GM12878 (cell line): Measurements from ENCODE around the gene DNAJC3. TPM values are rescaled to one million over a fixed set of nuclear protein-coding genes. Genes with fewer than 3 reads are reported as not detected.

Experiments used
- ASH2L ChIP-seq: fragments of 300-600, 200-600 bp; sonication (generic); IDR thresholded peaks from 2 replicates; pipeline ENCODE4 v1.6.1; 2017; ENCODE audit warnings: low read depth, mild to moderate bottlenecking, borderline replicate concordance
- ATF7 ChIP-seq: fragments of 450-650 bp; IDR thresholded peaks from 2 replicates; pipeline ENCODE4 v1.6.1; 2016; ENCODE audit warnings: low read depth, mild to moderate bottlenecking
- CHD4 ChIP-seq: fragments of 200-600 bp; sonication (generic); IDR thresholded peaks from 2 replicates; pipeline ENCODE4 v1.6.1; 2016; ENCODE audit warnings: mild to moderate bottlenecking
- DPF2 ChIP-seq: fragments of 450-650 bp; IDR thresholded peaks from 2 replicates; pipeline ENCODE4 v1.6.1; 2017; ENCODE audit warnings: mild to moderate bottlenecking
- EED ChIP-seq: sonication (generic); IDR thresholded peaks from 2 replicates; pipeline ENCODE4 v1.6.1; 2016; ENCODE audit warnings: antibody characterized with exemption, low read depth
- GABPA ChIP-seq: IDR thresholded peaks from 2 replicates; pipeline ENCODE4 v1.6.1; 2014; ENCODE audit warnings: antibody characterized with exemption, low read depth, mild to moderate bottlenecking, inconsistent platforms
- HDAC6 ChIP-seq: fragments of 200-600 bp; sonication (generic); IDR thresholded peaks from one replicate; pipeline ENCODE4 v1.8.0; 2017; ENCODE audit warnings: antibody characterized with exemption; ENCODE audit not compliant: unreplicated experiment
- KLF5 ChIP-seq: fragments of 450-650 bp; IDR thresholded peaks from 2 replicates; pipeline ENCODE4 v1.6.1; 2014; ENCODE audit warnings: mild to moderate bottlenecking; ENCODE audit not compliant: partially characterized antibody
- NR2C2 ChIP-seq: IDR thresholded peaks from 2 replicates; pipeline ENCODE4 v1.6.1; 2011; ENCODE audit warnings: borderline replicate concordance, low read depth; ENCODE audit not compliant: control insufficient read depth, insufficient read length
- PML ChIP-seq: IDR thresholded peaks from 2 replicates; pipeline ENCODE4 v1.6.1; 2012; ENCODE audit warnings: low read length, inconsistent platforms
- POU2F2 ChIP-seq: IDR thresholded peaks from 3 replicates; pipeline ENCODE4 v1.6.1; 2011; ENCODE audit warnings: low read depth, mild to moderate bottlenecking, low read length, borderline replicate concordance
- RBBP5 ChIP-seq: fragments of 200-600 bp; sonication (generic); conservative IDR thresholded peaks from 2 replicates; pipeline ENCODE4 v1.6.1; 2016
- RELA ChIP-seq: fragments of 450-650 bp; IDR thresholded peaks from 2 replicates; pipeline ENCODE4 v1.8.0; 2014; ENCODE audit warnings: borderline replicate concordance; ENCODE audit not compliant: partially characterized antibody
- RUNX3 ChIP-seq: IDR thresholded peaks from 2 replicates; pipeline ENCODE4 v1.6.1; 2012; ENCODE audit warnings: low read length, inconsistent platforms
- SMAD1 ChIP-seq: fragments of 450-650 bp; IDR thresholded peaks from 2 replicates; pipeline ENCODE4 v1.6.1; 2018; ENCODE audit warnings: mild to moderate bottlenecking, low read depth; ENCODE audit not compliant: partially characterized antibody
- STAT3 ChIP-seq: IDR thresholded peaks from 2 replicates; pipeline ENCODE4 v1.6.1; 2011; ENCODE audit warnings: low read depth, low read length, improper control_type of control experiment
- TAF1 ChIP-seq: IDR thresholded peaks from 2 replicates; pipeline ENCODE4 v1.6.1; 2011; ENCODE audit warnings: mild to moderate bottlenecking, low read depth, low read length, borderline replicate concordance
- ZNF207 ChIP-seq: fragments of 450-650 bp; IDR thresholded peaks from 2 replicates; pipeline ENCODE4 v1.6.1; 2014; ENCODE audit warnings: antibody characterized with exemption, mild to moderate bottlenecking, borderline replicate concordance
- ZNF622 ChIP-seq: fragments of 450-650 bp; IDR thresholded peaks from 2 replicates; pipeline ENCODE4 v1.6.1; 2017; ENCODE audit warnings: mild to moderate bottlenecking, inconsistent platforms
- ZSCAN29 ChIP-seq: fragments of 450-650 bp; IDR thresholded peaks from 2 replicates; pipeline ENCODE4 v1.6.1; 2017; ENCODE audit warnings: mild to moderate bottlenecking, moderate library complexity
- polyA plus RNA-seq, 11 experiments: library from polyadenylated mRNA; depleted of rRNA in 4 of 11; unstranded in 6 of 11; stranded (reverse) in 5 of 11; fragments of >200 nt; fragmentation: Nextera tagmentation in 4 of 11; fragmentation: Illumina TruSeq in 1 of 11; extraction: Ambion mirVana in 4 of 11; extraction: Trizol in 1 of 11; gene quantifications; 1 replicate in 1 of 11; 2 replicates in 10 of 11; pipeline versions ENCODE4 v1.2.1 to v1.2.3, GENCODE V29; 2011 to 2016; ENCODE audit warnings: inconsistent platforms in 2 of 11, missing spikeins in 2 of 11, low read depth in 1 of 11
- total RNA-seq, 4 experiments: library from RNA; depleted of rRNA in 3 of 4; stranded (reverse); fragments of >200 nt in 3 of 4; fragmentation: Illumina TruSeq in 1 of 4; extraction: Trizol in 1 of 4; gene quantifications; 2 replicates each; pipeline versions ENCODE4 v1.2.1 to v1.2.3, GENCODE V29; 2013 to 2021
- TF ChIP-seq, protein P1 (sequence below): fragments of 450-650 bp; IDR thresholded peaks from 2 replicates; pipeline ENCODE4 v1.6.1; 2017; ENCODE audit warnings: mild to moderate bottlenecking, moderate library complexity
- TF ChIP-seq, protein P2 (sequence below): IDR thresholded peaks from 2 replicates; pipeline ENCODE4 v1.6.1; 2012; ENCODE audit warnings: low read depth, low read length, improper control_type of control experiment
- TF ChIP-seq, protein P3 (sequence below): IDR thresholded peaks from 2 replicates; pipeline ENCODE4 v1.6.1; 2012; ENCODE audit warnings: low read depth, low read length, improper control_type of control experiment
- TF ChIP-seq, protein P4 (sequence below): IDR thresholded peaks from 2 replicates; pipeline ENCODE4 v1.6.1; 2011; ENCODE audit warnings: borderline replicate concordance, low read depth, mild to moderate bottlenecking, moderate library complexity, mixed read lengths, low read length; ENCODE audit not compliant: insufficient read depth; ENCODE audit errors: extremely low read length
- TF ChIP-seq, protein P5 (sequence below): IDR thresholded peaks from 2 replicates; pipeline ENCODE4 v1.6.1; 2011; ENCODE audit warnings: low read depth, mild to moderate bottlenecking, low read length, moderate library complexity, borderline replicate concordance; ENCODE audit errors: extremely low read depth

DNAJC3 gene
- total and polyA plus RNA-seq, 10 of the 15 experiments (the other 5 are each of a cell fraction or from before 2014, with no cell fraction given), result 9.3 to 37.4 (median 19.0) TPM

DNA sequence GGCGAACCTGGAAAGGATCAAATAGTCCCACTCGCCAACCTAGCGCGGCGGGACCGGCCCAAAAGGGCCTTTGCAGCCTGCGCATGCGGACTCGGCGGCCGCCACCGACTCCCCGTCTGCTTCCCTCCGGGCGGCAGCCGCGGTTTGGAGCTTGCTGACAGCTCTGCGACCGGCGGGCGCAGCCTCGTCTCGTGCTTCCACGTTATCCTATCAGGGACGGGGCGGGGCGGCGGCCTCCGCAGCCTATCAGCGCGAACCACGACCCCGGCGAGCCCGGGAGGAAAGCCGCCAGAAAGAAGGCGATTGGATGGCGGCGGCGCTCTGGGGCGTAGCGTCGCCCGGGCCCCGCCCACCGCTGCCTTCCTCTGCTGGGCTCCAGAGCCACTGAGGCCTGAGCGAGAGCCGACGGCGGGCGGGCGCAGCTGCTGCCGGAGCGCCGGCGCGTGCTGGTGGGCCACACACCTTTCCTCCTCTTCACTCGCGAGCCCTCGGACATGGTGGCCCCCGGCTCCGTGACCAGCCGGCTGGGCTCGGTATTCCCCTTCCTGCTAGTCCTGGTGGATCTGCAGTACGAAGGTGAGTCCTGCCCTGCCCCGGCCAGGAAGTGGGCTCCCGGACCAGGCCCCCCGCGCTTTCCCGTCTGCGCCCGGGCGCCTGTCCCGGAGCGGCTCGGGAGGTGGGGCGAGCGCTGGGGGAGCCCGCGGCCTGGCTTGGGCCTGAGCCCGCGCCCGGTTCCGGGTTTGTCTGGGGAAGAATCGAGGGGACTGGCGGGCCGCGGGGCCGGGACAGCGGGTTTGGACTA lies at the start of gene DNAJC3 (continued):
- TF ChIP-seq, protein P1, sequence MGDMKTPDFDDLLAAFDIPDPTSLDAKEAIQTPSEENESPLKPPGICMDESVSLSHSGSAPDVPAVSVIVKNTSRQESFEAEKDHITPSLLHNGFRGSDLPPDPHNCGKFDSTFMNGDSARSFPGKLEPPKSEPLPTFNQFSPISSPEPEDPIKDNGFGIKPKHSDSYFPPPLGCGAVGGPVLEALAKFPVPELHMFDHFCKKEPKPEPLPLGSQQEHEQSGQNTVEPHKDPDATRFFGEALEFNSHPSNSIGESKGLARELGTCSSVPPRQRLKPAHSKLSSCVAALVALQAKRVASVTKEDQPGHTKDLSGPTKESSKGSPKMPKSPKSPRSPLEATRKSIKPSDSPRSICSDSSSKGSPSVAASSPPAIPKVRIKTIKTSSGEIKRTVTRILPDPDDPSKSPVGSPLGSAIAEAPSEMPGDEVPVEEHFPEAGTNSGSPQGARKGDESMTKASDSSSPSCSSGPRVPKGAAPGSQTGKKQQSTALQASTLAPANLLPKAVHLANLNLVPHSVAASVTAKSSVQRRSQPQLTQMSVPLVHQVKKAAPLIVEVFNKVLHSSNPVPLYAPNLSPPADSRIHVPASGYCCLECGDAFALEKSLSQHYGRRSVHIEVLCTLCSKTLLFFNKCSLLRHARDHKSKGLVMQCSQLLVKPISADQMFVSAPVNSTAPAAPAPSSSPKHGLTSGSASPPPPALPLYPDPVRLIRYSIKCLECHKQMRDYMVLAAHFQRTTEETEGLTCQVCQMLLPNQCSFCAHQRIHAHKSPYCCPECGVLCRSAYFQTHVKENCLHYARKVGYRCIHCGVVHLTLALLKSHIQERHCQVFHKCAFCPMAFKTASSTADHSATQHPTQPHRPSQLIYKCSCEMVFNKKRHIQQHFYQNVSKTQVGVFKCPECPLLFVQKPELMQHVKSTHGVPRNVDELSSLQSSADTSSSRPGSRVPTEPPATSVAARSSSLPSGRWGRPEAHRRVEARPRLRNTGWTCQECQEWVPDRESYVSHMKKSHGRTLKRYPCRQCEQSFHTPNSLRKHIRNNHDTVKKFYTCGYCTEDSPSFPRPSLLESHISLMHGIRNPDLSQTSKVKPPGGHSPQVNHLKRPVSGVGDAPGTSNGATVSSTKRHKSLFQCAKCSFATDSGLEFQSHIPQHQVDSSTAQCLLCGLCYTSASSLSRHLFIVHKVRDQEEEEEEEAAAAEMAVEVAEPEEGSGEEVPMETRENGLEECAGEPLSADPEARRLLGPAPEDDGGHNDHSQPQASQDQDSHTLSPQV, result no peak
- no peak for TF ChIP-seq NR2C2
- TF ChIP-seq PML, result peak; percentile 80; the same call in 1 of the 2 replicates
- TF ChIP-seq, protein P2, sequence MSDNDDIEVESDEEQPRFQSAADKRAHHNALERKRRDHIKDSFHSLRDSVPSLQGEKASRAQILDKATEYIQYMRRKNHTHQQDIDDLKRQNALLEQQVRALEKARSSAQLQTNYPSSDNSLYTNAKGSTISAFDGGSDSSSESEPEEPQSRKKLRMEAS, result peak; percentile 77; the same call in 1 of the 2 replicates
- no peak for TF ChIP-seq KLF5
- no peak for TF ChIP-seq STAT3
- TF ChIP-seq EED, result peak; percentile 5; the same call in 1 of the 2 replicates
- TF ChIP-seq, protein P3, sequence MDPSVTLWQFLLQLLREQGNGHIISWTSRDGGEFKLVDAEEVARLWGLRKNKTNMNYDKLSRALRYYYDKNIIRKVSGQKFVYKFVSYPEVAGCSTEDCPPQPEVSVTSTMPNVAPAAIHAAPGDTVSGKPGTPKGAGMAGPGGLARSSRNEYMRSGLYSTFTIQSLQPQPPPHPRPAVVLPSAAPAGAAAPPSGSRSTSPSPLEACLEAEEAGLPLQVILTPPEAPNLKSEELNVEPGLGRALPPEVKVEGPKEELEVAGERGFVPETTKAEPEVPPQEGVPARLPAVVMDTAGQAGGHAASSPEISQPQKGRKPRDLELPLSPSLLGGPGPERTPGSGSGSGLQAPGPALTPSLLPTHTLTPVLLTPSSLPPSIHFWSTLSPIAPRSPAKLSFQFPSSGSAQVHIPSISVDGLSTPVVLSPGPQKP, result no peak
- TF ChIP-seq RUNX3, result peak; percentile 58
- no peak for TF ChIP-seq HDAC6
- TF ChIP-seq ZNF207, result no peak
- no peak for TF ChIP-seq GABPA
- TF ChIP-seq RBBP5, result no peak
- peak; percentile 91 for TF ChIP-seq TAF1
- TF ChIP-seq ATF7, result no peak
- peak; percentile 44 for TF ChIP-seq RELA
- no peak for TF ChIP-seq ASH2L
- TF ChIP-seq SMAD1, result no peak
- TF ChIP-seq DPF2, result peak; percentile 57
- peak; percentile 69 for TF ChIP-seq POU2F2
- TF ChIP-seq, protein P4, sequence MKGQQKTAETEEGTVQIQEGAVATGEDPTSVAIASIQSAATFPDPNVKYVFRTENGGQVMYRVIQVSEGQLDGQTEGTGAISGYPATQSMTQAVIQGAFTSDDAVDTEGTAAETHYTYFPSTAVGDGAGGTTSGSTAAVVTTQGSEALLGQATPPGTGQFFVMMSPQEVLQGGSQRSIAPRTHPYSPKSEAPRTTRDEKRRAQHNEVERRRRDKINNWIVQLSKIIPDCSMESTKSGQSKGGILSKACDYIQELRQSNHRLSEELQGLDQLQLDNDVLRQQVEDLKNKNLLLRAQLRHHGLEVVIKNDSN, result peak; percentile 21
- TF ChIP-seq, protein P5, sequence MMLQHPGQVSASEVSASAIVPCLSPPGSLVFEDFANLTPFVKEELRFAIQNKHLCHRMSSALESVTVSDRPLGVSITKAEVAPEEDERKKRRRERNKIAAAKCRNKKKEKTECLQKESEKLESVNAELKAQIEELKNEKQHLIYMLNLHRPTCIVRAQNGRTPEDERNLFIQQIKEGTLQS, result no peak
- no peak for TF ChIP-seq ZNF622
- TF ChIP-seq ZSCAN29, result 0 out of 2 replicates have a peak, but pooled peaks have one; percentile 14
- TF ChIP-seq CHD4, result no peak
